ENCODE data around the gene GHR.
"Not testable (repeated sequence)": the region's sequence is repeated elsewhere in the genome, so short reads cannot be mapped to it uniquely, and the experiment has no call there.

The GHR gene

DNA sequence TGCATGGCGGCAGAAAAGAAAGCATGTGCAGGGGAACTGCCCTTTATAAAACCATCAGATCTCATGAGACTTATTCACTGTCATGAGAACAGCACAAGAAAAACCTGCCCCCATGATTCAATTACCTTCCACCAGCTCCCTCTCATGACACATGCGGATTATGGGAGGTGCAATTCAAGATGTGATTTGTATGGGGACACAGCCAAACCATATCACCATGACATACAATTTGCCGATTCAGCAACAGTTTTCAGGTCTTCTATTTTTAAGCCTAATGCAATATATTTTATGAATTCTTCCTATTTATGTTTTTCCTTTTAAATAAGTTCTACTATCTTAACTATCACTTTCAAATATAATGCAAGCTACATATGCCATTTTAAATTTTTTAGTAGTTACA lies 242.6 kb downstream of the GHR start:
- Histone ChIP-seq H3K9ac (ENCODE audit: insufficient read length) (no peak overlapping the region), H3K36me3 (ENCODE audit: insufficient read depth, low read length) (no peaks in the 10 kb centered on the region), H3K4me3 (no peak overlapping the region), H3K27ac (no peak overlapping the region), H3K9me3 (ENCODE audit: low read depth, low read length) (no peaks in the 10 kb centered on the region)
- no peak for DNase-seq (ENCODE audit: low read depth, low spot score)
- no peak for TF ChIP-seq EZH2 (IDR thresholded peaks at IDR 0.05)
- no peak for TF ChIP-seq POLR2AphosphoS5 (IDR thresholded peaks at IDR 0.05; ENCODE audit: borderline replicate concordance, low read depth, low read length)
- TF ChIP-seq FOXP2 (optimal IDR thresholded peaks at IDR 0.05; ENCODE audit: control extremely low read depth, extremely low read length, insufficient read depth), result no peak

GRCh38 chr5:42666869-42667268 lies 243.6 kb downstream of the GHR start:
- H3K4me3 ChIP-seq, result no peak overlapping the region
- H3K27ac ChIP-seq, result no peak overlapping the region
- no peaks in the 10 kb centered on the region for H3K36me3 ChIP-seq (ENCODE audit: insufficient read depth, low read length)
- no peaks in the 10 kb centered on the region for H3K9me3 ChIP-seq (ENCODE audit: low read depth, low read length)
- no peak for TF ChIP-seq POLR2AphosphoS5 (IDR thresholded peaks at IDR 0.05; ENCODE audit: borderline replicate concordance, low read depth, low read length)
- no peak for TF ChIP-seq EZH2 (IDR thresholded peaks at IDR 0.05)
- no peak for TF ChIP-seq FOXP2 (optimal IDR thresholded peaks at IDR 0.05; ENCODE audit: control extremely low read depth, extremely low read length, insufficient read depth)
- H3K9ac ChIP-seq (ENCODE audit: insufficient read length), result no peak overlapping the region
- no peak for DNase-seq (ENCODE audit: low read depth, low spot score)

- no peak for DNase-seq (ENCODE audit: low read depth, low spot score)
- Histone ChIP-seq H3K4me3 (no peak overlapping the region), H3K9ac (ENCODE audit: insufficient read length) (no peak overlapping the region), H3K9me3 (ENCODE audit: low read depth, low read length) (no peaks in the 10 kb centered on the region), H3K36me3 (ENCODE audit: insufficient read depth, low read length) (no peaks in the 10 kb centered on the region), H3K27ac (no peak overlapping the region)
- TF ChIP-seq FOXP2 (optimal IDR thresholded peaks at IDR 0.05; ENCODE audit: control extremely low read depth, extremely low read length, insufficient read depth) (no peak), EZH2 (IDR thresholded peaks at IDR 0.05) (no peak), POLR2AphosphoS5 (IDR thresholded peaks at IDR 0.05; ENCODE audit: borderline replicate concordance, low read depth, low read length) (no peak)
Measured at GRCh38 chr5:42668254-42668653, 245.0 kb downstream of the GHR start.

DNA sequence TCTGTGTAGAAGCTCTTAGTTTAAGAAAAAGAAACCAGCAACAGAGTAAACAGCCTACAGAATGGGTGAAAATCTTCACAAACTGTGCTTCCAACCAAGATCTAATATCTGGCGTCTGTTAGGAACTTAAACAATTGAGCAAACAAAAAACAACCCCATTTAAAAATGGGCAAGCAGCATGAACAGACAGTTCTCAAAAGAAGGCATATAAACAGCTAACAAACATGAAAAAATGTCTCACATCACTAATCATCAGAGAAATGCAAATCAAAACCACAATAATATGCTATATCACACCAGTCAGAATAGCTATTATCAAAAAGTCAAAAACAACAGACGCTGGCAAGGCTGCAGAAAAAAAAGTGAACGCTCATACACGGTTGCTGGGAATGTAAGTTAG lies 249.7 kb downstream of the GHR start:
- Histone ChIP-seq H3K27ac (no peak overlapping the region), H3K4me3 (no peak overlapping the region), H3K36me3 (ENCODE audit: insufficient read depth, low read length) (no peaks in the 10 kb centered on the region), H3K9me3 (ENCODE audit: low read depth, low read length) (no peaks in the 10 kb centered on the region), H3K9ac (ENCODE audit: insufficient read length) (no peak overlapping the region)
- DNase-seq (ENCODE audit: low read depth, low spot score), result no peak
- TF ChIP-seq EZH2 (IDR thresholded peaks at IDR 0.05) (no peak), FOXP2 (optimal IDR thresholded peaks at IDR 0.05; ENCODE audit: control extremely low read depth, extremely low read length, insufficient read depth) (no peak), POLR2AphosphoS5 (IDR thresholded peaks at IDR 0.05; ENCODE audit: borderline replicate concordance, low read depth, low read length) (no peak)

- no peak for DNase-seq (ENCODE audit: low read depth, low spot score)
Measured at GRCh38 chr5:42675602-42676001, 252.4 kb downstream of the GHR start.

GRCh38 chr5:42676362-42676761 lies 253.1 kb downstream of the GHR start:
- H3K27ac ChIP-seq, result no peak overlapping the region
- TF ChIP-seq POLR2AphosphoS5 (IDR thresholded peaks at IDR 0.05; ENCODE audit: borderline replicate concordance, low read depth, low read length) (no peak), FOXP2 (optimal IDR thresholded peaks at IDR 0.05; ENCODE audit: control extremely low read depth, extremely low read length, insufficient read depth) (no peak), EZH2 (IDR thresholded peaks at IDR 0.05) (no peak)
- no peak overlapping the region for H3K9ac ChIP-seq (ENCODE audit: insufficient read length)

More at GRCh38 chr5:42675602-42676001, 252.4 kb downstream of the GHR start:
- no peaks in the 10 kb centered on the region for H3K9me3 ChIP-seq (ENCODE audit: low read depth, low read length)
- no peak overlapping the region for H3K27ac ChIP-seq
- no peak overlapping the region for H3K4me3 ChIP-seq
- H3K9ac ChIP-seq (ENCODE audit: insufficient read length), result no peak overlapping the region
- no peak for TF ChIP-seq POLR2AphosphoS5 (IDR thresholded peaks at IDR 0.05; ENCODE audit: borderline replicate concordance, low read depth, low read length)
- no peak for TF ChIP-seq FOXP2 (optimal IDR thresholded peaks at IDR 0.05; ENCODE audit: control extremely low read depth, extremely low read length, insufficient read depth)
- TF ChIP-seq EZH2 (IDR thresholded peaks at IDR 0.05), result no peak
- H3K36me3 ChIP-seq (ENCODE audit: insufficient read depth, low read length), result no peaks in the 10 kb centered on the region

GRCh38 chr5:42677156-42677842 lies 254.1 kb downstream of the GHR start:
- Histone ChIP-seq H3K27ac (no peak overlapping the region), H3K4me3 (no peak overlapping the region), H3K9me3 (ENCODE audit: low read depth, low read length) (no peaks in the 10 kb centered on the region), H3K9ac (ENCODE audit: insufficient read length) (no peak overlapping the region), H3K36me3 (ENCODE audit: insufficient read depth, low read length) (no peaks in the 10 kb centered on the region)
- no peak for DNase-seq (ENCODE audit: low read depth, low spot score)
- TF ChIP-seq FOXP2 (optimal IDR thresholded peaks at IDR 0.05; ENCODE audit: control extremely low read depth, extremely low read length, insufficient read depth), result no peak
- no peak for TF ChIP-seq EZH2 (IDR thresholded peaks at IDR 0.05)
- no peak for TF ChIP-seq POLR2AphosphoS5 (IDR thresholded peaks at IDR 0.05; ENCODE audit: borderline replicate concordance, low read depth, low read length)

More at GRCh38 chr5:42676362-42676761, 253.1 kb downstream of the GHR start:
- no peak for DNase-seq (ENCODE audit: low read depth, low spot score)
- H3K4me3 ChIP-seq, result no peak overlapping the region
- H3K9me3 ChIP-seq (ENCODE audit: low read depth, low read length), result no peaks in the 10 kb centered on the region
- no peaks in the 10 kb centered on the region for H3K36me3 ChIP-seq (ENCODE audit: insufficient read depth, low read length)

DNA sequence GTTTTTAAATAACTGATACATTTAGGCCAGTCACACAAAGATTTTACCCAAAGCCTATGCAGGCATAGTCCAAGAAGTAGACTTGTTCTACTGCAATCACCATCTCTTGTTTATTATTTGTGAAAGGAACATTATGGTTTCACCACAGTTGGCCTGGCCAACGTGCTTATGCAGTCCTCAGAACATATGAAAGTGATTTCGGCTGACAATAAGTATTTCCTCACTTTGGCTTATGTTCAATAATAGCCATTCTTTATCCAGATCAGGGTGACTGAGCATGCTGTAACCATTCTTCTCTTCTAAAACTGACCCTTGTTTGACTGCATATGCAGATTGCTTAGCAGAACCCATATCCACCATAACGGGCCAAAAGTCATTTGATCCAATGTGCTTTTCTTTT lies 256.8 kb downstream of the GHR start:
- no peaks in the 10 kb centered on the region for H3K9me3 ChIP-seq (ENCODE audit: low read depth, low read length)
- TF ChIP-seq FOXP2 (optimal IDR thresholded peaks at IDR 0.05; ENCODE audit: control extremely low read depth, extremely low read length, insufficient read depth) (no peak), POLR2AphosphoS5 (IDR thresholded peaks at IDR 0.05; ENCODE audit: borderline replicate concordance, low read depth, low read length) (no peak), EZH2 (IDR thresholded peaks at IDR 0.05) (no peak)
- H3K27ac ChIP-seq, result no peak overlapping the region
- no peak overlapping the region for H3K4me3 ChIP-seq
- no peak overlapping the region for H3K9ac ChIP-seq (ENCODE audit: insufficient read length)
- no peak for DNase-seq (ENCODE audit: low read depth, low spot score)
- no peaks in the 10 kb centered on the region for H3K36me3 ChIP-seq (ENCODE audit: insufficient read depth, low read length)

DNA sequence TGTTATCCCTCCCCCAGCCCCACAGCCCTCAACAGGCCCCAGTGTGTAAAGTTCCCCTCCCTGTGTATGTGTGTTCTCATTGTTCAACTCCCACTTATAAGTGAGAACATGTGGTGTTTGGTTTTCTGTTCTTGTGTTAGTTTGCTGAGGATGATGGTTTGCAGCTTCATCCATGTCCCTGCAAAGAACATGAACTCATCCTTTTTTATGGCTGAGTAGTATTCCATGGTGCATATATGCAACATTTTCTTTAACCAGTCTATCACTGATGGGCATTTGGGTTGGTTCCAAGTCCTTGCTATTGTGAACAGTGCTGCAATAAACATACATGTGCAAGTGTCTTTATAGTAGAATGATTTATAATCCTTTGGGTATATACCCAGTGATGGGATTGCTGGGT lies 261.8 kb downstream of the GHR start:
- not testable (repeated sequence) for H3K9me3 ChIP-seq (ENCODE audit: low read depth, low read length); H3K9ac ChIP-seq (ENCODE audit: insufficient read length); H3K27ac ChIP-seq; DNase-seq (ENCODE audit: low read depth, low spot score); H3K36me3 ChIP-seq (ENCODE audit: insufficient read depth, low read length); H3K4me3 ChIP-seq

Measured in SK-N-MC (cell line).